Esophagus squamous epithelium (tissue), 4 donors: ENCODE results near the gene SCRN1.

ENCODE experiments used
- POLR2A ChIP-seq, 4 donors: fragments of 450-650 bp; IDR thresholded peaks; one replicate each; pipeline ENCODE4 v1.6.1; 2017; ENCODE audit warnings: antibody characterized with exemption in 4 of 4, mild to moderate bottlenecking in 4 of 4, moderate library complexity in 3 of 4
- TF ChIP-seq, protein P1 (sequence below), 6 experiments: fragments of 450-650 bp in 4 of 6; fragments of 200-600 bp in 2 of 6; sonication (generic) in 2 of 6; IDR thresholded peaks; one replicate each; pipeline ENCODE4 v1.5.1; 2016 to 2019; ENCODE audit warnings: antibody characterized with exemption in 6 of 6, mild to moderate bottlenecking in 4 of 6, moderate library complexity in 4 of 6

DNA sequence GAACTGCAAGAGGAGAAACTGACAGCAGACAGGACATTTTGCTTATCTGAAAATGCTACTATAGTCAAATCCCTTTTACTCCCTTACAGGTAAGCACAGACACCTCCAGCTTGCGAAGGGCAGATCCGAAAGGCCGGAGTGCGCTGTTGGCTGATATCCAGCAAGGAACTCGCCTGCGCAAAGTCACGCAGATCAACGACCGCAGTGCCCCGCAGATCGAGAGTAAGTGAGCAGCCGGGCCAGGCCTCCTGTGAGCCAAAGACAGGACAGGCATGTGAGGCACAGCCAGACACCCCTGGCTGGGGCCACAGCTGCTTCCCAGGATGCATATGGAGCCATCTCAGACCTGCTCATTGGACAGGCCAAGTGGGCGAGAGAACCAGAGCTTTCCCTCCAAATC lies 113.9 kb downstream of the SCRN1 start:
- TF ChIP-seq, protein P1, sequence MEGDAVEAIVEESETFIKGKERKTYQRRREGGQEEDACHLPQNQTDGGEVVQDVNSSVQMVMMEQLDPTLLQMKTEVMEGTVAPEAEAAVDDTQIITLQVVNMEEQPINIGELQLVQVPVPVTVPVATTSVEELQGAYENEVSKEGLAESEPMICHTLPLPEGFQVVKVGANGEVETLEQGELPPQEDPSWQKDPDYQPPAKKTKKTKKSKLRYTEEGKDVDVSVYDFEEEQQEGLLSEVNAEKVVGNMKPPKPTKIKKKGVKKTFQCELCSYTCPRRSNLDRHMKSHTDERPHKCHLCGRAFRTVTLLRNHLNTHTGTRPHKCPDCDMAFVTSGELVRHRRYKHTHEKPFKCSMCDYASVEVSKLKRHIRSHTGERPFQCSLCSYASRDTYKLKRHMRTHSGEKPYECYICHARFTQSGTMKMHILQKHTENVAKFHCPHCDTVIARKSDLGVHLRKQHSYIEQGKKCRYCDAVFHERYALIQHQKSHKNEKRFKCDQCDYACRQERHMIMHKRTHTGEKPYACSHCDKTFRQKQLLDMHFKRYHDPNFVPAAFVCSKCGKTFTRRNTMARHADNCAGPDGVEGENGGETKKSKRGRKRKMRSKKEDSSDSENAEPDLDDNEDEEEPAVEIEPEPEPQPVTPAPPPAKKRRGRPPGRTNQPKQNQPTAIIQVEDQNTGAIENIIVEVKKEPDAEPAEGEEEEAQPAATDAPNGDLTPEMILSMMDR (IDR thresholded peaks at IDR 0.05): no peak
- no peak for TF ChIP-seq POLR2A (IDR thresholded peaks at IDR 0.05)
